ENCODE data around the gene MARS1.

DNA sequence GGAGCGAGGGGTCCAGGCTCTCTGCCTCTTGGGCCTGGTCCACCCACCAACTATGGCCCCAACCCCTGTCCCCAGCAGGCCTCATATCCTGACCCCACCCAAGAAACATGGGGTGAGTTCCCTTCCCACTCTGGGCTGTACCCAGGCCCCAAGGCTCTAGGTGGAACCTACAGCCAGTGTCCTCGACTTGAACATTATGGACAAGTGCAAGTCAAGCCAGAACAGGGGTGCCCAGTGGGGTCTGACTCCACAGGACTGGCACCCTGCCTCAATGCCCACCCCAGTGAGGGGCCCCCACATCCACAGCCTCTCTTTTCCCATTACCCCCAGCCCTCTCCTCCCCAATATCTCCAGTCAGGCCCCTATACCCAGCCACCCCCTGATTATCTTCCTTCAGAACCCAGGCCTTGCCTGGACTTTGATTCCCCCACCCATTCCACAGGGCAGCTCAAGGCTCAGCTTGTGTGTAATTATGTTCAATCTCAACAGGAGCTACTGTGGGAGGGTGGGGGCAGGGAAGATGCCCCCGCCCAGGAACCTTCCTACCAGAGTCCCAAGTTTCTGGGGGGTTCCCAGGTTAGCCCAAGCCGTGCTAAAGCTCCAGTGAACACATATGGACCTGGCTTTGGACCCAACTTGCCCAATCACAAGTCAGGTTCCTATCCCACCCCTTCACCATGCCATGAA lies 16.8 kb upstream of the MARS1 start:
- TF ChIP-seq POLR2AphosphoS5 (IDR thresholded peaks at IDR 0.05), result no peak
- no peak for TF ChIP-seq CTCF (IDR thresholded peaks at IDR 0.05)
- no peak for TF ChIP-seq POLR2A (IDR thresholded peaks at IDR 0.05)

All from stomach (tissue), 4 donors.